ENCODE data around the gene PIK3C2G.

PIK3C2G gene

GRCh38 chr12:18578191-18578590, 316.9 kb downstream of the PIK3C2G start:
- no peak for DNase-seq

GRCh38 chr12:18580291-18580690, 319.0 kb downstream of the PIK3C2G start:
- DNase-seq, result no peak

- DNase-seq, result no peak
Observed at GRCh38 chr12:18580706-18581105, 319.4 kb downstream of the PIK3C2G start.

GRCh38 chr12:18581232-18581962, 320.1 kb downstream of the PIK3C2G start:
- DNase-seq, result no peak

GRCh38 chr12:18583655-18584054, 322.3 kb downstream of the PIK3C2G start:
- DNase-seq, result no peak

GRCh38 chr12:18586581-18586980, 325.3 kb downstream of the PIK3C2G start:
- DNase-seq, result no peak

GRCh38 chr12:18589316-18589715, 328.0 kb downstream of the PIK3C2G start:
- DNase-seq, result no peak

- DNase-seq, result no peak
Observed at GRCh38 chr12:18591473-18591872, 330.2 kb downstream of the PIK3C2G start.

- DNase-seq, result no peak
Observed at GRCh38 chr12:18595412-18595811, 334.1 kb downstream of the PIK3C2G start.

- DNase-seq, result no peak
Observed at GRCh38 chr12:18601962-18602361, 340.6 kb downstream of the PIK3C2G start.

- DNase-seq, result no peak
Observed at GRCh38 chr12:18612971-18613370, 351.7 kb downstream of the PIK3C2G start.

- DNase-seq, result no peak
Observed at GRCh38 chr12:18620986-18621385, 359.7 kb downstream of the PIK3C2G start.

GRCh38 chr12:18629445-18629844, 368.1 kb downstream of the PIK3C2G start:
- no peak for DNase-seq

GRCh38 chr12:18629916-18630315, 368.6 kb downstream of the PIK3C2G start:
- DNase-seq, result no peak

GRCh38 chr12:18631339-18631738, 370.0 kb downstream of the PIK3C2G start:
- no peak for DNase-seq

- no peak for DNase-seq
Observed at GRCh38 chr12:18632848-18633247, 371.5 kb downstream of the PIK3C2G start.

GRCh38 chr12:18634382-18634781, 373.1 kb downstream of the PIK3C2G start:
- DNase-seq, result no peak

- no peak for DNase-seq
Observed at GRCh38 chr12:18640321-18640955, 379.1 kb downstream of the PIK3C2G start.

- no peak for DNase-seq
Observed at GRCh38 chr12:18643681-18644080, 382.4 kb downstream of the PIK3C2G start.

- DNase-seq, result no peak
Observed at GRCh38 chr12:18644564-18644963, 383.2 kb downstream of the PIK3C2G start.

- no peak for DNase-seq
Observed at GRCh38 chr12:18646286-18646890, 385.1 kb downstream of the PIK3C2G start.

- no peak for DNase-seq
Observed at GRCh38 chr12:18651525-18651924, 390.2 kb downstream of the PIK3C2G start.

GRCh38 chr12:18652596-18652995, 391.3 kb downstream of the PIK3C2G start:
- DNase-seq, result no peak

- no peak for DNase-seq
Observed at GRCh38 chr12:18653465-18653864, 392.1 kb downstream of the PIK3C2G start.
